ENCODE data around the gene CCNYL1.

The CCNYL1 gene

DNA sequence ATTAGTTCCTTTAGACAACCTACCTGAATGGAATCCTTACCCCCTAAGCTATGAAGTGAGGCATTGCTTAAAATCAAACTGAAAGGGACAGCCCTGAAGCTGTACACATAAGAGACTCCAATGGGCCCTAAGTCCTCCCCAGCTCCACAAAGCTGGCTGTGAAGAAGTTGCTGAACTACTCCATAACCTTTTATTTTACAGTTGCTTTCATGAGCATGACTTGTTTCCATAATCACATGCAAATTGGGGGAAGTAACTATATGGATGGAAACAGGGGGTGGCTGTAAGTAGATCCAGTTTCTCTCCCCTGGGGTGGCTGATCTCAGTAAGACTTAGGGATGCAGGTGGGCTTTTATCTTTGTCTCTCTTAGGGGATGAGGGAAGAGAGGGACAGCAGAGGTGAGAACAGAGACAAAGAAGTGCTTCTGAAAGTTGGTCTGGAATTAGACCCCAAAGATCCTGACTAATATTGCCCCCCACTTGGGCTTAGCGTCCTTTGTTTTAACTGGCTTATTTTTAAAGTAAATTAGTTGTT, 52.7 kb downstream of the CCNYL1 start:
- in situ Hi-C loops (cut with MboI; ENCODE audit: low sequenced_read_pairs), result no loop called here

DNA sequence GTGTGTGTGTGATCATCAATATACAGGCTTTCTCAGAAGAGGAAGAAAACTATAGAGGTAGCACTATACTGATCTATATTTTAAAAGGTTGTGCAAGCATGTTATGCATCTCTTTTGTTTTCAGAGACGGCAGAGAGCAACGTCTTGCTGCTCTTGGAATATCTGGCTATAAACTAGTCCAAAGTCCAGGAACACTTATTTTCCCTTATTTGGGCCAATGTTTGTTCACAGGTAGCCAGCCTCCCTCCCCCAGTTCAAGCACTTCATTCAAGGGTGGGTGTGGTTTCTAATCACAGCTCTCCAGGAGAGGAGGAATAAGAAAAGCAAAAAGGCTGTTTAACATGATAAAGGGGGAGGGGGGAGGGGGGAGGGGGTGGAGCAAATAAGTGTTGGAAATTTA, 54.1 kb downstream of the CCNYL1 start:
- in situ Hi-C loops (cut with MboI; ENCODE audit: low sequenced_read_pairs), result no loop called here

DNA sequence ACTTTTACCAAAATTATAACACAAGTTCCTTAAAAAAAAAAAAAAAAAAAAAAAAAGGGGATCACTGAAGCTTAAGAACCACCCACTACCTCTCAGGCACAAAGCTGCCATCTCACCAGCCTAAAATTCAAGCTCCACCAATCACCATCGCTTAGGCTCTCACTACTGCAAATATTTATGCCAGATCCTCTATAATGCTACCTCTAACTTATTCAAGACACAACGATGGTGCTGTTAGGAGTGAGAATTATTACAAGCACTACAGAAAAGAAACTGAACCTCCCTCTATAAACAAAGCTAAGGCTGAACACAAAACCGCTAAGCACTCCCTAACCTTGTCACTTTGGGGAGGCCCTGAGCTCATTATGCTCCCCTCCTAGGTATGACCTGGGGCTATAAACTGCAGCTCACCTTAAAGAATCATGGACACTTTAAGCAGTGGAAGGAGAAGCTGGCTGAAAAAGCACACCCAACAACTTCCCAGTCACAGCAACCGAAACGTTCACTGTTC, 54.7 kb downstream of the CCNYL1 start:
- in situ Hi-C loops (cut with MboI; ENCODE audit: low sequenced_read_pairs), result no loop called here

DNA sequence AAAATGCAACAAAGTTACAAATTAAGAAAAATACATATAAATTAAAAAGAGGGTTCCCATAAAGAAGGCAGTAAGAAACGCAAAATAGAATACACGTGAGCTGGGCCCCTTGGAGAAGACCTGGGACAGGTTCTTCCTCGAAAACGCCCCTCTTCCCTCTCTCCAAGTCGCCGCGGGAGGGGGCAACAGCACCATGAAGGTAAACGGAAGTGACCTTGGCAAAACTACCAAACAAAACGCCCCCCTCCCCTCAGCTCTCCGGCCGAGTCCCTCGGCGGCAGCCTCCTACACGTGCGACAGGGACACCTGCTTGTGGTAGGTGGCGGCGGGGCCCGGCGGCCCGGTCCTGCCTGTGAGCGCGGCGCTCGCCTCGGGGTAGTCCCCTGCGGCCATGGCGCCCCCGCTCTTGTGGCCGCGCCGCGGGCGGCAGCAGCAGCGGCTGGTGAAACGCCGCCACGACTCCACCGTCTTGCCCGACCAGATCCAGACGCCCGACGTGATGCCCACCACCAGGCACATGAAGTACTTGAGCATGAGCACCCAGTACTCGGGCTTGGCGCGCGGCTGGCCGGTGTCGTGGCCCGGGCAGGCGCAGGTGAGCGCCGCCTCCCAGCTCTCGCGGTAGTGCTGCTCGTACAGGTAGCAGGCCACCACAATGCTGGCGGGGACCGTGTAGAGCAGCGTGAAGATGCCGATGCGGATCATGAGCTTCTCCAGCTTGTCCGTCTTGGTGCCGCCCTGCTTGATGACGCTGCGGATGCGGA, 55.4 kb downstream of the CCNYL1 start:
- in situ Hi-C loops (cut with MboI; ENCODE audit: low sequenced_read_pairs), result no loop called here

DNA sequence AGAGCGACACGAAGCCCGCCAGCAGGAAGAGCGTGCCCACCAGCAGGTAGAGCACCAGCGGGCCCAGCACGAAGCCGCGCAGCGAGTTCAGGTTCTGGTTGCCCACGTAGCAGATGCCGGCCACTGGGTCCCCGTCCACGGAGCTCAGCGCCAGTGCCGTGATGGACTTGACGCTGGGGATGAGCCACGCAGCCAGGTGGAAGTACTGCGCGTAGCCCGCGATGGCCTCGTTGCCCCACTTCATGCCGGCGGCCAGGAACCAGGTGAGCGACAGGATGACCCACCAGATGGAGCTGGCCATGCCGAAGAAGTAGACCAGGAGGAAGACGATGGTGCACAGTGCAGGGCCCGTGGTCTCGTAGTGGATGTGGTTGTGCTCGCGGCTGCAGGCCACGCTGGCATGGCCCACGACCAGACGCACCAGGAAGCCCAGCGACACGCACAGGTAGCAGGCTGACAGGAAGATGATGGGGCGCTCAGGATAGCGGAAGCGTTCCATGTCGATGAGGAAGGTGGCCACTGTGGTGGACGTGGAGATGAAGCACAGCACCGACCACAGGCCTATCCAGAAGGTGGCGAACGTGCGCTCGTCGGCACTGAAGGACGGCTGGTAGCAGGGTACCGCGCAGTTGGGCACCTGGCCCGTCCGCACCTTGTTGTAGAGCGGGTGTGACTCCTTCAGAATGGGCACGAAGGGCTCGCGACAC, 56.2 kb downstream of the CCNYL1 start:
- in situ Hi-C loops (cut with MboI; ENCODE audit: low sequenced_read_pairs), result no loop called here

DNA sequence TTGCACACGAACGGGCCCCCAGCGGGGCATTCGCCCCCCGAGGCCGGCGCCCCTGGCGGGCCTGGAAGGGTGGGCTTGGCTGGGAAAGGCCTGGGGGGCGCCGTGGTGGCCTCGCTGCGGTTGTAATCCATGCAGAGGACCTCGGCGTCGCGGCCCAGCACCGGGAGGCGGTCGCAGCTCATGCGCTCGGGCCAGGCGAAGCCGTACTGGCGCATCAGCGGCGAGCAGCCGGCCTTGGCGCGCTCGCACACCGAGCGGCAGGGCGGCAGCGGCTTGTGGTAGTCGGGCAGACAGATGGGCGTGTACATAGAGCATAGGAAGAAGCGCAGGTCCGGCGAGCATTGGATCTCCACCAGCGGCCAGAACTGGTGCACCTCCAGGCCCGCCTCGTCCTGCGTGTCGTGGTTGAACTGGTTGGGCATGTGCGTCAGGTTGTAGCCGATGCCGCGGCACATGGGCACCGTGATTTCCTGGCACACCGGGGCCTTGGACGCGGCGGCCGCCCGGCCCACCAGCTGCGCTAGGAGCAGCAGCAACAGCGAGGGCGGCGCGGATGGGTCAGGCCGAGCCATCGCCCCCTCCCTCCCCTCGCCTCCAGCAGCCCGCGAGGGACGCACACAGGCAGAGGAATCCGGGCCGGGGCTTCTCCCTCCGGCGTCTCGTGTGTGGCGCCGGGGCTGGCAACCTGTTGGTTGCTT, 56.9 kb downstream of the CCNYL1 start:
- in situ Hi-C loops (cut with MboI; ENCODE audit: low sequenced_read_pairs), result no loop called here

DNA sequence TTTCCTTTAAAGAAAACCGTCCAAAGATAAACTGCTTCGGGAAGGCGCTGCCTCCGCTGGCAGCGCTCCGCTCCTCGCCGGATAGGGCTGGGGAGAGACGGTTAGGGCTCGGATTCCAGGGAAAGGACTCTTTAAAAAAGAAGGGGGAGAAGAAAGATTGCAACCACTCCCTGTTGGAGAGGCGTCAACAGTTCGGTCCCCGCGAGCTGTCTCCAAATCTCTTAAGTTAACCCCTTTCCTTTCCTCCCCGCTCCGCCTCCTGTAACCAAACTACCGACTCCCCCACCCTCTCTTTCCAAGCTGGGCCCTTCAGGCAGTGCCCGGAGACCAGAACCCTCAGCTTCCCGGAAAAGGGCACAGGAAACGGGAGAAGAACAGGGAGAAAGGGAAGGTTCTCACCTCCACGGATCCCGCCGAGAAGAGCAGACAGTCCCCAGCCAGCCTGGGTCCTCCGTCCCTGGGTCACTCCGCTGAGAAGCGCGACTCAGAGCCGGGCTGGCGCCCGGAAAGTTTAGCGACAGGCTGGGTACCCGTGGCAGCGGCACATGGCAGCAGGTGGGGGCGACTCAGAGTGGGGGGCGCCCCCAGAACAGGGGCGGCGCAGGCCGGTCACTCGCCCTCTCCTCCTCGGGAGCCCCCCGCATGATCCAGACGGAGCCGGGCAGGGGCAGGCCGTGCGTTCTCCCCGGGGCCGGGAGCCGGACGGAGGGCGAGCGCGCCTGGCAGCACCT, 57.6 kb downstream of the CCNYL1 start:
- in situ Hi-C loops (cut with MboI; ENCODE audit: low sequenced_read_pairs), result no loop called here

DNA sequence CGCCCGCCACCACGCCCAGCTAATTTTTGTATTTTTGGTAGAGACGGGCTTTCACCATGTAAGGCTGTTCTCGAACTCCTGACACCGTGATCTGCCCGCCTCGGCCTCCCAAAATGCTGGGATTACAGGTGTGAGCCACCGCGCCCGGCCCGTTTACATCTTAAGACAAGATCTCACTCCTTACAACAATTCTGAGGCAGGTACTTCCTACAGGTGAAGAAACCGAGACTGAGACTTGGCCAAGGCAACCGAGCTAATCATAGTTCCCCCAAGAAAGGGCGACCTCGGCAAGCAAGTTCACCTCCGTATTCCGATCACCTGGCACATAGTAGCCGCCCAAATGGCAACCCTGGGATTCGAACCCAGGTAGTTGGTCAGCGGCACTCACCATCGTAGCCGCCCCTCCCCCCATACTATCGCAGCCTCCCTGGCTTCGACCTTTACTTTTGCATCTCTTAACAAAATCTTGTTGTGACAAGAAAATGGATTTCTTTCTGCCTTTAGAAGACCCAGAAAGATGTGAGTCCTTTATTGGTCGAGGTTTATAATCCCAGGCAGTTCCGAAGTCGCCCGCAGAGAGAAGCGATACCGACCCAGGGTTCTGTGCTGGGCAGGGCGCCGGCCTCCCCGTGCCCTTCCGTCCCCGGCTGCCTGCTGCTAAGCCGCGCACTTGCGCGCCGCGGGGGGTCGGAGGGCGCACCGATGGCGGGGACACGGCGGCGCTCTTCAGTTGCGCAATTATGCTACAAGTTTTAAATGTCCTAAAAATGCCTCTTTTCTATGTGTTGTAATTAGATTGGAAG, 59.4 kb downstream of the CCNYL1 start:
- in situ Hi-C loops (cut with MboI; ENCODE audit: low sequenced_read_pairs), result no loop called here

DNA sequence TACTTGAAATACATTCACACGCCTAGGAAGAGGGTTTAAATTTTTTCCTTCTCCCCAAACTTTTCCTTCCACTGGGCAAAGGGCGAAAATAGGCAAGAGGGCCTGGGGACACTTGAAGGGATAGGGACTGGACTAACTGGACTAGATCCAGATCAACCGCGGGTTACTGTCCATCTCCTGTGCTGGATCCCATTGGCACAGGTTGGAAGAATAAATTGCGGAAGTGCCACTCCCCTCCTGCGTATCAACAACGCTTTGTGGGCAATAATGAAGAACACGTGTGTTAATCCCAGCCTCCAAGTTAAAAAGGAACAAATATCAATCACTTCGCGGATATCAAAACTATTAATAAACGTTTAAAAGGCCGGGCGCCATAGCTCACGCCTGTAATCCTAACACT, 60.0 kb downstream of the CCNYL1 start:
- in situ Hi-C loops (cut with MboI; ENCODE audit: low sequenced_read_pairs), result no loop called here

DNA sequence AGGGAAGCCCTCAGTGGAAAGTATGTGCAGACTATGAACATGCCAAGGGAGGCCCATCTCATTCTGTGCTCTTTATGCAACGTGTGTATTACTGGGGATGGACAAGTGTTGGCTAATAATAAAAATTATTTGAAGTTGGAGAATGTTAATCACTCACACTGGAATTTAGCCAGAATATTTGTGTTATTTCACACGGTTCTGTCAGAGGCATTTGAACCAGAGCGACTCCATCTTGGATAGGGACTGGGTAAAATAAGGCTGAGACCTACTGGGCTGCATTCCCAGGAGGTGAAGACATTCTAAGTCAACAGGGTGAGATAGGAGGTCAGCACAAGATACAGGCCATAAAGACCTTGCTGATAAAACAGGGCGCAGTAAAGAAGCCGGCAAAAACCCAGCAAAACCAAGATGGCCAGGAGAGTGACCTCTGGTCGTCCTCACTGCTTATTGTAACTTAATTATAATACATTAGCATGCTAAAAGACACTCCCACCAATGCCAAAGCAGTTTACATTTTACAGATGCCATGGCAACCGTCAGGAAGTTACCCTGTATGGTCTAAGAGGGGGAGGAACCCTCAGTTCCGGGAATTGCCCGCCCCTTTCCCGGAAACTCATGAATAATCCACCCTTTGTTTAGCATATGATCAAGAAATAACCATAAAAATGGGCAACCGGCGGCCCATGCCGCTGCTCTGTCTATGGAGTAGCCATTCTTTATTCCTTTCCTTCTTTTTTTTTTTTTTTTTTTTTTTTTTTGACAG, 60.8 kb downstream of the CCNYL1 start:
- in situ Hi-C loops (cut with MboI; ENCODE audit: low sequenced_read_pairs), result no loop called here

DNA sequence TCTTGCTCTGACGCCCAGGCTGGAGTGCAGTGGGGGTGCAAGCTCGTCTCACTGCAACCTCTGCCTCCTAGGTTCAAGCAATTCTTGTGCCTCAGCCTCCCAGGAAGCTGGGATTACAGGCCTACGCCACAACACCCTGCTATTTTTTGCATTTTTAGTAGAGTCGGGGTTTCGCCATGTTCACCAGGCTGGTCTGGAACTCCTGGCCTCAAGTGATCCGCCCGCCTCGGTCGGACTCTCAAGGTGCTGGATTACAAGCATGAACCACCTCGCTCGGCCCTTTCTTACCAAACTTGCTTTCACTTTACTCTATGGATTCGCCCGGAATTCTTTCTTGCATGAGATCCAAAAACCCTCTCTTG, 61.4 kb downstream of the CCNYL1 start:
- in situ Hi-C loops (cut with MboI; ENCODE audit: low sequenced_read_pairs), result no loop called here

DNA sequence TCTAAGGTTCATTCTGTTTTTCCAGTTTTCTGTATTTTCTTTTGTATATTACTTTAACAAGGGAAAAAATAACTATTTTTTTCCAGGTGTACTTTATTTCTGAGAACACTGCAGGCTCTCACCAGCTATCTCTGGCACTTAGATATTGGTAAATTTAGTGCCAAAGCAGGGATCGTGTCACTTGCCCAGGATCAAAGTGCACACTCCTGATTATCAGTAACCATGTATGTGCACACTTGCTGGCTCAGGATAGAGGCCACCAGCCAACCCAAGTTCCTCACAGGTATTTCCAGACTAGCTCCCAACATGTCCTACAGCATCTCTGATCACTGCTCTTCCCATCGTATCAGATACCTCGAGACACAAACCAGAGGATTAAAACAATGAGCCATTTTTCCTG, 64.0 kb downstream of the CCNYL1 start:
- in situ Hi-C loops (cut with MboI; ENCODE audit: low sequenced_read_pairs), result no loop called here

DNA sequence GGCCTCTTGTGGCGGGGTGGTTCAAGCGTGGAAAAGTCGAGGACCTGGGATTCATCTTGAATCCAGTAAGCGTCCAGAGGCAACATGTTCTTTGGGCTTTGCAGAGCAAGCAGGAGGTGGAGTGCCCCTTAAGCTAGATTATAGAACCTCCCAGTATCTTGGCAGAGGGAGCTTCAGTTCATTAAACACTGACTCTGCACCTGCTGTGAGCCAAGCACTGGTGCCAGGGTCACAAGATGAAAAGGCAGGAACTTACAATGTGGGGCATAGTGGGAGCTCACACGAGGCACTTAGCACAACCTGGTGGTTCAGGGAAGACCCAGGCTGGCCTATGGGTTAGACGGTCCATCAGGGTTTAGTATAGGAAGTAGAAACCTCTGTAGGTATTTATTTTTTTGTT, 65.7 kb downstream of the CCNYL1 start:
- in situ Hi-C loops (cut with MboI; ENCODE audit: low sequenced_read_pairs), result no loop called here

DNA sequence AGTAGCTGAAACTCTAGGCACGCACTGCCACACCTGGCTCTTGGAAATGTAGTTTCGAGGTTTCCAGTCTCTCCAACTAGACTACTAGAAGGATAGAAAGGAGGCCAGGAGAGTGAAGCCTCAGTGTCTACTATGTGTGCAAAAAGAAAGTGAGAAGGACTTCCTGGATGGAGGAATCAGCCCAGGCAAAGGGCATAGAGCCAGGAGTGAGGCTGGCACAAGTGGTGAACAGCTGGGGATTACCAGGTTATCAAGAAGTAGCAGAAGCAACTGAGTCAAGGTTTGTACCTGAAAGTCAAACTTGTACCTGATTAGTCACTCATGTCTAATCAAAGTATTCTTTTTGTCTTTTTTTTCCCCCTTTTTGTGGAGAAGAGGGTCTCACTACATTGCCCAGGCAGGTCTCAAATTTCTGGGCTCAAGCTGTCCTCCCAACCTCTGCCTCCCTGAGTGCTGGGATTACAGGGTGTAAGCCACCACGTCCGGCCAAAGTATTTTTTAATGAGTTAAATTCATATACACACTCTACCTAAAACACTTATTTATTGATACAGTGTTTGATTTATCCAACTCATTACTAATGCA, 67.0 kb downstream of the CCNYL1 start:
- in situ Hi-C loops (cut with MboI; ENCODE audit: low sequenced_read_pairs), result no loop called here

DNA sequence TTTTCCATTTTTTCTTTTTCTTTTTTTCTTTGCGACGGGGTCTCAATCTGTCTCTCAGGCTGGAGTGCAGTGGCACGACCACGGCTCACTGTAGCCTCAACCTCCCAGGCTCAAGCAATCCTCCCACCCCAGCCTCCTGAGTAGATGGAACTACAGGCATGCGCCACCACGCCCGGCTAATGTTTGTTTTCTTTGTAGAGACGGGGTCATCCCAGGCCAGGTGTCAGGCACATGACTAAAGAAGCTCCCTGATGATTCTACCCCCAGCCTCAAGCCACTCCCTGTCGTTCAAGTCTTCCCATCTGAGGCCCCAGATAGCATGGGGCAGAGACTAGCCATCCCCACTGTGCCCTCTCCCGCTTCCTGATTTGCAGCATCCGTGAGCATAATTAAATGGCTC, 68.1 kb downstream of the CCNYL1 start:
- in situ Hi-C loops (cut with MboI; ENCODE audit: low sequenced_read_pairs), result no loop called here

DNA sequence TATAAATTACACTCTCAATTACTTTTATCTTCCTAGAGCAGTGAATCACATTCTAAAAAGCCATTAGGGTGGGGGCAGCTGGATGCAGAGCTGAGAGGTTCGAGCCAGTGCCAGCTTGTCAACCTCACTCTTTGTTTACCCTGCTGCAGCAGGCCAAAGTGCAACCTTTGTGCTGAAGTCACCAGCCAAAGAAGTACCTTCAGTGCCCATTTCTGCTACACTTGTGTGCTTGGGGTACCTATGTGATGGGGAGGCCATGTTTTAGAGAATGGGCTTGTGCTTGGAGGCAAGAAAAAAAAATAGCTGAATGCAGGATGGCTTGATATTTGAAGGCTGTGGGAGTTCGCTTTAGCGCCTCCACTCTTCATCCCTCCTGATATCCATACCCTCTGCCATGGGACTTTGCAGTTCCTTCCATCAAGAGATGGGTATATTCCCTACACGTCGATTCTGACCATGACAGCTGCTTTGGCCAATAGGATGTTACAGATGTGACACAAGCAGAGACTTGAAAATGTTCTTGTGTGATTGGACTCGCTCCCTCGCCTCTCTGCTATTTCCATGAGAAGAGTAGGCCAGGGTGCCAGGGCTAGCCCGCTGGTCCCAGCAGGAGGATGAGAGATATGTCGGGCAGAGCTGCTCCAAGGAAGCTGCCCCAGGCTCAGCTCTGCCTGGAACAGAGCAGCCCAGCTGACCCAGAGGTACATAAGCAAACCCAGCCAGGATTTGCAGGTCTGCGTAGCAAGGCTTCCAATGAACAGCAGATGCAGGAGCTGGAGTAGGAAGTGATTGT, 71.0 kb downstream of the CCNYL1 start:
- in situ Hi-C loops (cut with MboI; ENCODE audit: low sequenced_read_pairs), result no loop called here

DNA sequence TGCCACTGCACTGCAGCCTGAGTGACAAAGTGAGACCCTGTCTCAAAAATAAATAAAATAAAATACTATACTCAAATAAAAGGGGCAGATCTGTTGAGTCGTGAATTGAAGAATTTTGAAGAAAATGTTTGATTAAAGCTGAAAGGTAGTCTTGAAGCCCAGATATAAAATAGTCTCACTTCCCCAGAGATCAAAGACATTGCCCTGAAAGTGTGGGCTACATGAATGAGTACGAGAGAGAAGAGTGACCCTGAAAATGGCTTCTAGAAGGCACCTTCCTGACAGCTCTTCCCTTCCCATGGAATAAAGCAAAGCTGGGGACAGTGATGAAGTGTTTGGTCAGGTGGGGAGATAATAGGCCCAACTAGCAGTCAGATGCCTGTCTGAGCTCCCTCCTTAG, 72.1 kb downstream of the CCNYL1 start:
- in situ Hi-C loops (cut with MboI; ENCODE audit: low sequenced_read_pairs), result no loop called here

DNA sequence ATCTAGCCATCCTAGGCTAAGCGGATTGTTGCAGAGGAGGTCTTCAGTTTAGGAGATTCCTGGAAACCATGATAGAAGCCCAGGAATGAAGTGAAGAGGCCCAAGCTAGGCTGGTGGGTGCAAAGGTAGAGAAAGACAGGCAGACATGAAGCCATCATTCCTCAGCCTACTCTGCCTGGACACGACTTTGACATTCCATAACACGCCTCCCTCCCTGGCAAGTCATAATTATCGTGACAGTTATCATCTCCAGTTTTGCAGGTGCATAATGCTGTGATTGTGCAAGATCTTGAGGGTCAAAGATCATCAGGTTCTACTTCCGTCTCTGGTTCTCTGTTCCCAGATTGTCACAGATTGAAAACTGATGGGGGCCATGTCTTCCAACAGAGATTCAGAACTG, 73.5 kb downstream of the CCNYL1 start:
- in situ Hi-C loops (cut with MboI; ENCODE audit: low sequenced_read_pairs), result no loop called here

Data from HL-60/S4 (cell line).